NCI-H446 treated with DMSO at 0.1 percent for 48 hours (cell line): ENCODE measurements around the gene TBL1X.
"Not testable (repeated sequence)": the region's sequence is repeated elsewhere in the genome, so short reads cannot be mapped to it uniquely, and the experiment has no call there.

ENCODE experiments used
- DNase-seq: peaks from one replicate; lab custom pipeline; 2025; lab: John Stamatoyannopoulos, UW

The TBL1X gene

DNA sequence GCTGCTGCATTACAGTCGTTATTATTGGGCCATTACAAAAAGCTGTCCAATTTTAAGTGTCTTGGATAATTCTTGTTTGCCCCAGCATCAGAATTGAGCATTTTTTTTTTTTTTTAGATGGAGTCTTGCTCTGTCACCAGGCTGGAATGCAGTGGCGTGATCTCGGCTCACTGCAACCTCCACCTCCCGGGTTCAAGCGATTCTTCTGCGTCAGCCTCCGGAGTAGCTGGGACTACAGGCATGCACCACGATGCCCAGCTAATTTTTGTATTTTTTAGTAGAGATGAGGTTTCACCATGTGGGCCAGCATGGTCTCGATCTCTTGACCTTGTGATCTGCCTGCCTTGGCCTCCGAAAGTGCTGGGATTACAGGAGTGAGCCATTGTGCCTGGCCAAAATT, 71.3 kb downstream of the TBL1X start:
- DNase-seq: not testable (repeated sequence)

- DNase-seq: no peak
Observed at GRCh38 chrX:9537781-9538180, 72.9 kb downstream of the TBL1X start.

GRCh38 chrX:9538544-9539045, 73.7 kb downstream of the TBL1X start:
- peak; percentile 1 for DNase-seq

GRCh38 chrX:9539605-9540387, 74.9 kb downstream of the TBL1X start:
- DNase-seq: no peak

- no peak for DNase-seq
Observed at GRCh38 chrX:9542106-9542760, 77.4 kb downstream of the TBL1X start.

GRCh38 chrX:9542761-9543111, 77.9 kb downstream of the TBL1X start:
- DNase-seq: no peak

- no peak for DNase-seq
Observed at GRCh38 chrX:9555354-9555753, 90.5 kb downstream of the TBL1X start.

- no peak for DNase-seq
Observed at GRCh38 chrX:9557091-9557490, 92.2 kb downstream of the TBL1X start.

GRCh38 chrX:9557521-9557920, 92.7 kb downstream of the TBL1X start:
- DNase-seq: no peak

- no peak for DNase-seq
Observed at GRCh38 chrX:9558615-9559014, 93.8 kb downstream of the TBL1X start.

DNA sequence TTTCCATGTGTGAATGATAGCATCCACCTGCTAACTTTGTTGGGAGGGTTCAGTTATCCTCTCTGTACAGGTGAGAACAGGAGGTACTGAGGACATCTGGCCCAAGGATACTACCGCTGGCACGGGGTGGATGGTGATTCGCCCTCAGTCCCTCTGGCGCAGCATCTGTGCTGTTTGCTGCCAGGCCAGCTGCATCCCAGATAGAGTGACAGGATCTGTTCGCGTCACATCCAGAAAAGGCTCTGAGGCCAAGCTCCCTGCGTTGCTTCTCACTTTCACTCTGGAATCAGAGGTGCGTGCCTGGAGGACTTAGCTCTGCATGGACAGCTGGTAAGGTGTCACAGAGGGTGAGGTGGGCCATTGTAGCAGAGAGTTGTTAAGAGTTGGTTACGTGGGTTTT, 95.4 kb downstream of the TBL1X start:
- no peak for DNase-seq

GRCh38 chrX:9561199-9561598, 96.3 kb downstream of the TBL1X start:
- no peak for DNase-seq

GRCh38 chrX:9562851-9563250, 98.0 kb downstream of the TBL1X start:
- no peak for DNase-seq

- DNase-seq: peak; percentile 70
Observed at GRCh38 chrX:9566150-9566621, 101.3 kb downstream of the TBL1X start.

- no peak for DNase-seq
Observed at GRCh38 chrX:9569876-9570301, 105.0 kb downstream of the TBL1X start.

DNA sequence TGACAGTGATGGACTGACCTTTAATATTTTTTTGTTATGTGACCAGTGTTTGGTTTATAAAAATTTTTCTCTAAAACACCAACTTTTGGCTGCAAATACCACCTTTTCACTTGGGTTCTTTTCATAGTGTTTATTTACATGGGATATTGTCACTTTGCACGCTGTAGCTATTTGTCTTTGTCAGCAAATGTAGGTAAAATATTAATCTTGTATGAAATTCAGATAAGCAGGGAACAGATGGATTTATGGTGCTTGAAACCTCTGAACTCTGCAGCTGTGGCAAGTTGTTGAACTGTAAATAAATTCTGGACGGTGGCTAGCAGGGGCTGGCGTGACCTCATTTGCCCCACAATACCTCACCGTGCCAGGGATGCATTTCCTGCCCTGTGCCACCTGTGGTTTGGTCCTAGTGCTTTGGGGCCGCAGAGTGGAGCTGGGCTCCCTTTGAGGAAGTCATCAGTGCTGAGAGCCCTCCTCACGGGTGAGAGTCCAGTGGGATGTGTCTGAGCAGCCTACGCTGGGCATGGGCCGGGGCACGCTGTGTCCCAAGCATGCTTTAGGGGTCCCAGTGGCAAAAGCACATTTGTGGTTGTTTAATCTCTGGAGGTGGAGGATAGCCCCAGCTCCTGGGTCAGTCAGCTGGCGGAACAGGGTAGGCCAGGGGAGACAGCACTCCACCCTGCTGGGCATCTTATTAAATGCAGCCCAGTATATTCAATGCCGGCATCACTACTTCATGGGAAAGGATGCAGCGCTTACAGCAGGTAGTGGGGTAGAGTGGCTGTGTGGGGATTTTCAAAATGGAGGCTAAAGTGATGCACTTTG, 108.6 kb downstream of the TBL1X start:
- DNase-seq: no peak

DNA sequence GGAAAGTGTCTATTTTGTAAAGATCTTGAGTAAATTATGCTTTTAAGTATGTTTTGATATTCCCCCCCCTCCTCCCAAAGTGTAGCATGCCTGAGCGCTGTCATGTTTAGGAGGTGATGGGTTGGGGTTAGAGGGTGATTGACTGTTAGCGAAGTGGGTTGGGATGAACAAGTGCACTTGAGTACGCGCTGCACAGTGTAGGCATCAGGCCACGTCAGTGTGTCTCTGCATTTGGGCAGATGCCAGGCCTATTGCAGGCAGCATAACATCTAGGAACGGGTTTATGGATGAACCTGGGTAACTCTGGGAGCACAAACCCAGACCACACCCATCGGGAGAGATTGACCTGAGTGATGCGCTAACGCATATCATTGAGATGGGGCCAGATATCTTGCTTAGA, 111.2 kb downstream of the TBL1X start:
- DNase-seq: no peak

- DNase-seq: no peak
Observed at GRCh38 chrX:9577555-9577954, 112.7 kb downstream of the TBL1X start.

DNA sequence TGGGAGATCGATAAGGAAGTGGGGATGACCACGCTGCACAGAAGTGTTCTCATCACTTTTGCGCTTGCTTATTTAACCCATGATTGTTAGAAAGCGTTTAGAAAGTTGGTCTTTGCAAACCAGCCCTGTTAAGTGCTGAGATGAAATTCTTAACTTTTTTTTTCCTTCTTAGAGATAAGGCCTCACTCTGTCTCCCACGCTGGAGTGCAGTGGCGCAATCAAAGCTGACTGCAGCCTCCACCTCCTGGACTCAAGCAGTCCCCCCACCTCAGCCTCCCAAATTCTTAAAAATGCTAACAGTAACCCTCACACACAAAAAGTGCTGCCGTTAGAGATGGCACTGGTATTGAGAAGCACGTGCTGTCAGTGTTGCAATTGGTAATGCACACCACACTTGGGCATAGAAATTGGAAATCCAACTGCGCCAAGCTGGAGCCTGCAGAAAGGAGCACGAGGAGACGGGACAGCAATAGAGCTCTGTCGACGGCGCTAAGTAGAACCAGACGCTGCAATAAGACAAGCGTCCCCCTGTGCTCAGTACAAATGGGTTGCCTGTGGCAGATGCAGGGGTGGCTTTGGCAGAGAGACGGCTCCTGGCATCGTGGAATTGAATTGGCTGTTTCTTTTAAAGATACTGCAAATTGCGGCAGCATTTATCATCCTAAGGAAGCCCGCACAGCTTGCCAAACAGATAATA, 113.4 kb downstream of the TBL1X start:
- DNase-seq: no peak

GRCh38 chrX:9581771-9582385, 117.0 kb downstream of the TBL1X start:
- no peak for DNase-seq

DNA sequence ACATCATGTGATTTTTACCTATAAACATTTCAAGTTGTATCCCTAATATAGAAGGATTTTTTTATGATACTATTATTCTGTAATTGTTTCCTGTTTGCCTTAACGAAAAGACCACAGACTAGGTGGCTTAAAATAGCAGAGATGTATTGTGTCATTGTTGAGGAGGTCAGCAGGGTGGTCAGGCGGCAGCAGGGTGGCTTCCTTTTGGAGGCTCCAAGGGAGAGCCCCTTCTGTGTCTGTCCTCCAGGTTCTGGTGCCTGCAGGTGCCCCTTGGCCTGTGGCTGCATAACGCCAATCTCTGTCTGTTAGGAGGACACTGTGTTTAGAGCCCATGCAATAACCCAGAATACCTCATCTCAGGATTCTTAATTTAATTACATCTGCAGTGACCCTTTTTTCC, 118.1 kb downstream of the TBL1X start:
- no peak for DNase-seq
